HEK293 (cell line): ENCODE results near the gene SDF2.

Source experiments
- CTCF ChIA-PET: fragments of 350-600 bp; formaldehyde crosslinking; extraction: SDS; loops from one replicate; lab custom pipeline; 2021; ENCODE audit warnings: antibody characterized with exemption; lab: Yijun Ruan, JAX
- POLR2A ChIA-PET: fragments of 300-600 bp; formaldehyde crosslinking; extraction: SDS; loops from one replicate; lab custom pipeline; 2020; ENCODE audit warnings: antibody characterized with exemption, inconsistent platforms; lab: Yijun Ruan, JAX
- H3K27ac ChIP-seq: fragments of 200-500 bp; sonication (Bioruptor generic); 2 replicates; pipeline ENCODE4 v1.5.1; 2014; ENCODE audit warnings: low read depth, low read length, control low read depth, inconsistent platforms; ENCODE audit errors: extremely low read depth
- H3K36me3 ChIP-seq, 2 experiments: fragments of 200-500 bp in 1 of 2; sonication (Bioruptor generic) in 1 of 2; 1 replicate in 1 of 2; 2 replicates in 1 of 2; pipeline ENCODE4 v1.5.1; 2014 to 2017; ENCODE audit warnings: inconsistent platforms in 2 of 2, low read length in 2 of 2; ENCODE audit not compliant: control insufficient read depth in 2 of 2, insufficient read depth in 1 of 2
- H3K4me1 ChIP-seq: fragments of 200-500 bp; sonication (Bioruptor generic); 2 replicates; pipeline ENCODE4 v1.5.1; 2014; ENCODE audit warnings: mild to moderate bottlenecking, low read length, inconsistent platforms; ENCODE audit not compliant: control insufficient read depth, insufficient read depth
- H3K4me3 ChIP-seq: 2 replicates; pipeline ENCODE4 v1.5.1; 2011; ENCODE audit warnings: low read depth, mild to moderate bottlenecking, control low read depth, low read length, moderate library complexity
- H3K9me3 ChIP-seq: fragments of 200-500 bp; sonication (Bioruptor generic); 2 replicates; pipeline ENCODE4 v1.5.1; 2014; ENCODE audit warnings: low read depth, low read length, inconsistent platforms; ENCODE audit not compliant: control insufficient read depth, insufficient read depth
- BCL11A ChIP-seq: fragments of 450-650 bp; formaldehyde crosslinking; IDR thresholded peaks from 2 replicates; pipeline ENCODE4 v1.5.1; 2016; ENCODE audit warnings: low read depth, missing biosample characterization, missing genetic modification characterization
- KLF7 ChIP-seq: fragments of 450-650 bp; formaldehyde crosslinking; IDR thresholded peaks from 2 replicates; pipeline ENCODE4 v1.5.1; 2016; ENCODE audit warnings: missing biosample characterization, missing genetic modification characterization, borderline replicate concordance
- MYNN ChIP-seq: fragments of 450-650 bp; formaldehyde crosslinking; IDR thresholded peaks from 2 replicates; pipeline ENCODE4 v1.5.1; 2016; ENCODE audit warnings: missing biosample characterization, missing genetic modification characterization, borderline replicate concordance
- PATZ1 ChIP-seq: fragments of 450-650 bp; formaldehyde crosslinking; IDR thresholded peaks from 2 replicates; pipeline ENCODE4 v1.5.1; 2016; ENCODE audit warnings: missing biosample characterization, missing genetic modification characterization
- PRDM6 ChIP-seq: fragments of 450-650 bp; formaldehyde crosslinking; IDR thresholded peaks from 2 replicates; pipeline ENCODE4 v1.5.1; 2017; ENCODE audit warnings: missing biosample characterization, missing genetic modification characterization
- SCRT1 ChIP-seq: fragments of 450-650 bp; formaldehyde crosslinking; IDR thresholded peaks from 2 replicates; pipeline ENCODE4 v1.5.1; 2016; ENCODE audit warnings: missing biosample characterization, missing genetic modification characterization, borderline replicate concordance
- WT1 ChIP-seq: fragments of 450-650 bp; formaldehyde crosslinking; IDR thresholded peaks from 2 replicates; pipeline ENCODE4 v1.5.1; 2016; ENCODE audit warnings: missing biosample characterization, missing genetic modification characterization
- ZBTB48 ChIP-seq: fragments of 450-650 bp; formaldehyde crosslinking; IDR thresholded peaks from 2 replicates; pipeline ENCODE4 v1.5.1; 2016; ENCODE audit warnings: missing biosample characterization, missing genetic modification characterization
- ZEB2 ChIP-seq: fragments of 450-650 bp; formaldehyde crosslinking; IDR thresholded peaks from 2 replicates; pipeline ENCODE4 v1.5.1; 2016; ENCODE audit warnings: missing biosample characterization, missing genetic modification characterization
- ZNF121 ChIP-seq: fragments of 450-650 bp; formaldehyde crosslinking; IDR thresholded peaks from 2 replicates; pipeline ENCODE4 v1.5.1; 2016; ENCODE audit warnings: missing biosample characterization, missing genetic modification characterization
- ZNF2 ChIP-seq: fragments of 450-650 bp; formaldehyde crosslinking; IDR thresholded peaks from 2 replicates; pipeline ENCODE4 v1.5.1; 2016; ENCODE audit warnings: missing biosample characterization, missing genetic modification characterization
- ZNF214 ChIP-seq: fragments of 450-650 bp; formaldehyde crosslinking; IDR thresholded peaks from 2 replicates; pipeline ENCODE4 v1.5.1; 2017; ENCODE audit warnings: missing biosample characterization, mild to moderate bottlenecking, missing genetic modification characterization, borderline replicate concordance
- ZNF24 ChIP-seq: fragments of 450-650 bp; formaldehyde crosslinking; IDR thresholded peaks from 2 replicates; pipeline ENCODE4 v1.5.1; 2016; ENCODE audit warnings: missing biosample characterization, missing genetic modification characterization
- ZNF394 ChIP-seq: fragments of 450-650 bp; formaldehyde crosslinking; IDR thresholded peaks from 2 replicates; pipeline ENCODE4 v1.5.1; 2016; ENCODE audit warnings: missing biosample characterization, missing genetic modification characterization, mild to moderate bottlenecking, moderate library complexity, borderline replicate concordance
- ZNF501 ChIP-seq: fragments of 450-650 bp; formaldehyde crosslinking; IDR thresholded peaks from 2 replicates; pipeline ENCODE4 v1.5.1; 2016; ENCODE audit warnings: missing biosample characterization, missing genetic modification characterization
- ZNF658 ChIP-seq: fragments of 450-650 bp; formaldehyde crosslinking; IDR thresholded peaks from 2 replicates; pipeline ENCODE4; 2016; ENCODE audit warnings: missing biosample characterization, missing genetic modification characterization
- TF ChIP-seq, protein P1 (sequence below): fragments of 450-650 bp; formaldehyde crosslinking; IDR thresholded peaks from 2 replicates; pipeline ENCODE4 v1.5.1; 2016; ENCODE audit warnings: missing biosample characterization, missing genetic modification characterization
- TF ChIP-seq, protein P2 (sequence below): fragments of 450-650 bp; formaldehyde crosslinking; IDR thresholded peaks from 2 replicates; pipeline ENCODE4 v1.5.1; 2016; ENCODE audit warnings: missing biosample characterization, missing genetic modification characterization
- TF ChIP-seq, protein P3 (sequence below): fragments of 450-650 bp; formaldehyde crosslinking; IDR thresholded peaks from 2 replicates; pipeline ENCODE4 v1.5.1; 2017; ENCODE audit warnings: missing biosample characterization, mild to moderate bottlenecking, missing genetic modification characterization, moderate library complexity

Gene SDF2

DNA sequence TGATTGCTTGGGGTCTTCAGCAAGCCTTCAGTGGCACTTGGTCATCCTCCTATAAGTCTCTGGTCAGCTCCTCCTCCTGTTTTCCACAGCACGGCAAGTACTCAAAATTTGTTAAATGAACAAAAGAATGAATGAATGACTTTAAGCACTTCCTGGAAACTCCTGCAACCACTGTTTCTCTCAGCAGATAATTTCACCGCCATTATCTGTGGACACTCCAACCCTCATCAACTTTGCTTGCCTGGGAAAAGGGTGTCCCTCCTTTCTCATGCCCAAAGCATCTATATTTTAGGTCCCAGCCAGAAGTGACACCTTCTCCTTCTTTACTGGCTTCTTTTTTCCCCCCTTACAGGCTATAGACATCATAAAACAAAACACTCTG is 45.6 kb upstream of the SDF2 start:
- Histone ChIP-seq H3K4me3 (no peak overlapping the region), H3K36me3 (peaks cover 0 to 39% of the 10 kb centered on the region in 2 experiments; a peak in 1 of 3 replicates)
- CTCF ChIA-PET: interaction anchor here (0.6 kb wide), 2 partner anchors 288 to 417 kb away, joined by 3 to 6 read pairs; no protein-coding TSS in a partner anchor
- TF ChIP-seq ZNF24 (tag by site-specific recombination) (0 out of 2 replicates have a peak, but pooled peaks have one; percentile 28), ZNF394 (tag by site-specific recombination) (no peak), SCRT1 (no peak), PATZ1 (no peak)
- TF ChIP-seq, all 188 proteins: peak for 1
- Histone ChIP-seq H3K9me3 (no peaks in the 10 kb centered on the region), H3K27ac (no peak overlapping the region), H3K4me1 (peaks cover 3% of the 10 kb centered on the region)
- POLR2A ChIA-PET: interaction anchor here (0.7 to 10.5 kb wide), 5 partner anchors 10 to 62 kb away, joined by 3 to 190 read pairs (median 10); partner anchors contain the start of genes BLTP2, RPL23A and TLCD1

GRCh38 chr17:28706471-28707338 is 45.0 kb upstream of the SDF2 start:
- no peaks in the 10 kb centered on the region for H3K9me3 ChIP-seq
- peaks cover 3% of the 10 kb centered on the region for H3K4me1 ChIP-seq
- ChIA-PET CTCF (interaction anchor here (0.6 to 0.9 kb wide), 2 partner anchors 19 to 417 kb away, joined by 3 read pairs; no protein-coding TSS in a partner anchor), POLR2A (interaction anchor here (0.7 to 10.5 kb wide), 5 partner anchors 10 to 61 kb away, joined by 3 to 190 read pairs (median 10); partner anchors contain the start of genes BLTP2, RPL23A and TLCD1)
- TF ChIP-seq ZNF501 (tag by site-specific recombination): no peak
- no peak for TF ChIP-seq KLF7 (tag by site-specific recombination)
- TF ChIP-seq, protein P1, sequence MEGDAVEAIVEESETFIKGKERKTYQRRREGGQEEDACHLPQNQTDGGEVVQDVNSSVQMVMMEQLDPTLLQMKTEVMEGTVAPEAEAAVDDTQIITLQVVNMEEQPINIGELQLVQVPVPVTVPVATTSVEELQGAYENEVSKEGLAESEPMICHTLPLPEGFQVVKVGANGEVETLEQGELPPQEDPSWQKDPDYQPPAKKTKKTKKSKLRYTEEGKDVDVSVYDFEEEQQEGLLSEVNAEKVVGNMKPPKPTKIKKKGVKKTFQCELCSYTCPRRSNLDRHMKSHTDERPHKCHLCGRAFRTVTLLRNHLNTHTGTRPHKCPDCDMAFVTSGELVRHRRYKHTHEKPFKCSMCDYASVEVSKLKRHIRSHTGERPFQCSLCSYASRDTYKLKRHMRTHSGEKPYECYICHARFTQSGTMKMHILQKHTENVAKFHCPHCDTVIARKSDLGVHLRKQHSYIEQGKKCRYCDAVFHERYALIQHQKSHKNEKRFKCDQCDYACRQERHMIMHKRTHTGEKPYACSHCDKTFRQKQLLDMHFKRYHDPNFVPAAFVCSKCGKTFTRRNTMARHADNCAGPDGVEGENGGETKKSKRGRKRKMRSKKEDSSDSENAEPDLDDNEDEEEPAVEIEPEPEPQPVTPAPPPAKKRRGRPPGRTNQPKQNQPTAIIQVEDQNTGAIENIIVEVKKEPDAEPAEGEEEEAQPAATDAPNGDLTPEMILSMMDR (tag by site-specific recombination): peak; percentile 40
- no peak for TF ChIP-seq ZNF658
- peaks cover 0 to 45% of the 10 kb centered on the region in 2 experiments; a peak in 2 of 3 replicates for H3K36me3 ChIP-seq
- H3K4me3 ChIP-seq: no peak overlapping the region
- 0 out of 2 replicates have a peak overlapping the region, but pooled peaks have one; percentile 16 for H3K27ac ChIP-seq

GRCh38 chr17:28705728-28706334 is 44.1 kb upstream of the SDF2 start:
- ChIA-PET CTCF (interaction anchor here (0.9 kb wide), 1 partner anchor 19 kb away, joined by 3 read pairs; no protein-coding TSS in a partner anchor), POLR2A (interaction anchor here (0.7 to 10.5 kb wide), 8 partner anchors 11 to 61 kb away, joined by 3 to 190 read pairs (median 6); partner anchors contain the start of genes BLTP2, RPL23A, SDF2 and TLCD1)
- Histone ChIP-seq H3K4me3 (no peak overlapping the region), H3K9me3 (no peaks in the 10 kb centered on the region), H3K36me3 (peaks cover 4 to 54% of the 10 kb centered on the region in 2 experiments), H3K4me1 (peaks cover 3% of the 10 kb centered on the region), H3K27ac (no peak overlapping the region)
- TF ChIP-seq, protein P2, sequence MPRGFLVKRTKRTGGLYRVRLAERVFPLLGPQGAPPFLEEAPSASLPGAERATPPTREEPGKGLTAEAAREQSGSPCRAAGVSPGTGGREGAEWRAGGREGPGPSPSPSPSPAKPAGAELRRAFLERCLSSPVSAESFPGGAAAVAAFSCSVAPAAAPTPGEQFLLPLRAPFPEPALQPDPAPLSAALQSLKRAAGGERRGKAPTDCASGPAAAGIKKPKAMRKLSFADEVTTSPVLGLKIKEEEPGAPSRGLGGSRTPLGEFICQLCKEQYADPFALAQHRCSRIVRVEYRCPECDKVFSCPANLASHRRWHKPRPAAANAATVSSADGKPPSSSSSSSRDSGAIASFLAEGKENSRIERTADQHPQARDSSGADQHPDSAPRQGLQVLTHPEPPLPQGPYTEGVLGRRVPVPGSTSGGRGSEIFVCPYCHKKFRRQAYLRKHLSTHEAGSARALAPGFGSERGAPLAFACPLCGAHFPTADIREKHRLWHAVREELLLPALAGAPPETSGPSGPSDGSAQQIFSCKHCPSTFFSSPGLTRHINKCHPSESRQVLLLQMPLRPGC (tag by site-specific recombination): no peak
- TF ChIP-seq MYNN (no peak), ZNF214 (tag by site-specific recombination) (no peak), BCL11A (tag by site-specific recombination) (no peak), ZNF2 (tag by site-specific recombination) (no peak), ZBTB48 (tag by site-specific recombination) (no peak), ZEB2 (tag by site-specific recombination) (no peak), WT1 (no peak), ZNF121 (tag by site-specific recombination) (no peak), PRDM6 (no peak)
- TF ChIP-seq, protein P3, sequence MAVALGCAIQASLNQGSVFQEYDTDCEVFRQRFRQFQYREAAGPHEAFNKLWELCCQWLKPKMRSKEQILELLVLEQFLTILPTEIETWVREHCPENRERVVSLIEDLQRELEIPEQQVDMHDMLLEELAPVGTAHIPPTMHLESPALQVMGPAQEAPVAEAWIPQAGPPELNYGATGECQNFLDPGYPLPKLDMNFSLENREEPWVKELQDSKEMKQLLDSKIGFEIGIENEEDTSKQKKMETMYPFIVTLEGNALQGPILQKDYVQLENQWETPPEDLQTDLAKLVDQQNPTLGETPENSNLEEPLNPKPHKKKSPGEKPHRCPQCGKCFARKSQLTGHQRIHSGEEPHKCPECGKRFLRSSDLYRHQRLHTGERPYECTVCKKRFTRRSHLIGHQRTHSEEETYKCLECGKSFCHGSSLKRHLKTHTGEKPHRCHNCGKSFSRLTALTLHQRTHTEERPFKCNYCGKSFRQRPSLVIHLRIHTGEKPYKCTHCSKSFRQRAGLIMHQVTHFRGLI: no peak
